ENCODE results near the gene EDEM1. TPM values are rescaled to one million over a fixed set of nuclear protein-coding genes. Genes with fewer than 3 reads are reported as not detected.

The EDEM1 gene
- total and polyA plus RNA-seq, 2 experiments from 2014 or later: 5.0 to 51.6 TPM

- H3K4me1 ChIP-seq (ENCODE audit: low read depth): no peaks in the 10 kb centered on the region
- H3K9me3 ChIP-seq (ENCODE audit: low read depth): no peaks in the 10 kb centered on the region
- no peak for DNase-seq (ENCODE audit: low read depth in 1 of 2, low spot score in 1 of 2)
- no peak overlapping the region for H3K27ac ChIP-seq
- no peaks in the 10 kb centered on the region for H3K27me3 ChIP-seq
- TF ChIP-seq, protein P1, sequence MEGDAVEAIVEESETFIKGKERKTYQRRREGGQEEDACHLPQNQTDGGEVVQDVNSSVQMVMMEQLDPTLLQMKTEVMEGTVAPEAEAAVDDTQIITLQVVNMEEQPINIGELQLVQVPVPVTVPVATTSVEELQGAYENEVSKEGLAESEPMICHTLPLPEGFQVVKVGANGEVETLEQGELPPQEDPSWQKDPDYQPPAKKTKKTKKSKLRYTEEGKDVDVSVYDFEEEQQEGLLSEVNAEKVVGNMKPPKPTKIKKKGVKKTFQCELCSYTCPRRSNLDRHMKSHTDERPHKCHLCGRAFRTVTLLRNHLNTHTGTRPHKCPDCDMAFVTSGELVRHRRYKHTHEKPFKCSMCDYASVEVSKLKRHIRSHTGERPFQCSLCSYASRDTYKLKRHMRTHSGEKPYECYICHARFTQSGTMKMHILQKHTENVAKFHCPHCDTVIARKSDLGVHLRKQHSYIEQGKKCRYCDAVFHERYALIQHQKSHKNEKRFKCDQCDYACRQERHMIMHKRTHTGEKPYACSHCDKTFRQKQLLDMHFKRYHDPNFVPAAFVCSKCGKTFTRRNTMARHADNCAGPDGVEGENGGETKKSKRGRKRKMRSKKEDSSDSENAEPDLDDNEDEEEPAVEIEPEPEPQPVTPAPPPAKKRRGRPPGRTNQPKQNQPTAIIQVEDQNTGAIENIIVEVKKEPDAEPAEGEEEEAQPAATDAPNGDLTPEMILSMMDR (IDR thresholded peaks at IDR 0.05; ENCODE audit: low read depth, low read length): no peak
- no peak overlapping the region for H3K4me3 ChIP-seq
- H3K36me3 ChIP-seq: peaks cover 20% of the 10 kb centered on the region
Observed at GRCh38 chr3:5198313-5198677, 10.8 kb downstream of the EDEM1 start.

- Histone ChIP-seq H3K9me3 (ENCODE audit: low read depth) (no peaks in the 10 kb centered on the region), H3K27ac (no peak overlapping the region), H3K4me3 (no peak overlapping the region), H3K27me3 (no peaks in the 10 kb centered on the region), H3K36me3 (peaks cover 27% of the 10 kb centered on the region), H3K4me1 (ENCODE audit: low read depth) (no peaks in the 10 kb centered on the region)
- DNase-seq (ENCODE audit: low read depth in 1 of 2, low spot score in 1 of 2): no peak
- TF ChIP-seq, protein P1 (IDR thresholded peaks at IDR 0.05; ENCODE audit: low read depth, low read length): no peak
Observed at GRCh38 chr3:5198986-5199731, 11.7 kb downstream of the EDEM1 start.

DNA sequence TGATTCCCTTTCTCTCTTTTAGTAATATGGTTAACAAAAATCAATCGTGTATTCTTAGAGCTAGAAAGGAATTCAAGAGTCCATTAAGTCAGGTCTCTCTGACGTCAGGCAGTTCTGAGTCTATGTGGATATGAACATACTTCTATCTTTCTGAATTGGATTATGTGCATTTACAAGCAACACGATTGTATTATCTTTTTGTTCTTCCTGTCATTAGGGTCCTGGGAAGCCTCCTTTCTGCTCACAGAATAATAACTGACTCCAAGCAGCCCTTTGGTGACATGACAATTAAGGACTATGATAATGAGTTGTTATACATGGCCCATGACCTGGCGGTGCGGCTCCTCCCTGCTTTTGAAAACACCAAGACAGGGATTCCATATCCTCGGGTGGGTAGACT is 14.0 kb downstream of the EDEM1 start:
- no peak for DNase-seq (ENCODE audit: low read depth in 1 of 2, low spot score in 1 of 2)
- no peak overlapping the region for H3K4me3 ChIP-seq
- H3K27me3 ChIP-seq: no peaks in the 10 kb centered on the region
- peaks cover 5% of the 10 kb centered on the region for H3K4me1 ChIP-seq (ENCODE audit: low read depth)
- TF ChIP-seq, protein P1 (IDR thresholded peaks at IDR 0.05; ENCODE audit: low read depth, low read length): no peak
- H3K27ac ChIP-seq: no peak overlapping the region
- H3K9me3 ChIP-seq (ENCODE audit: low read depth): no peaks in the 10 kb centered on the region
- peaks cover 31% of the 10 kb centered on the region for H3K36me3 ChIP-seq

- Histone ChIP-seq H3K27ac (no peak overlapping the region), H3K4me1 (ENCODE audit: low read depth) (peaks cover 5% of the 10 kb centered on the region), H3K36me3 (peaks cover 36% of the 10 kb centered on the region), H3K9me3 (ENCODE audit: low read depth) (no peaks in the 10 kb centered on the region), H3K4me3 (no peak overlapping the region), H3K27me3 (no peaks in the 10 kb centered on the region)
- peak in 1 of 2 donors; percentile 35 for DNase-seq (ENCODE audit: low read depth in 1 of 2, low spot score in 1 of 2)
- TF ChIP-seq, protein P1 (IDR thresholded peaks at IDR 0.05; ENCODE audit: low read depth, low read length): no peak
Observed at GRCh38 chr3:5202222-5202621, 14.7 kb downstream of the EDEM1 start.

GRCh38 chr3:5205165-5205941 is 17.8 kb downstream of the EDEM1 start:
- Histone ChIP-seq H3K36me3 (peaks cover 55% of the 10 kb centered on the region), H3K27me3 (no peaks in the 10 kb centered on the region), H3K9me3 (ENCODE audit: low read depth) (no peaks in the 10 kb centered on the region), H3K4me1 (ENCODE audit: low read depth) (peaks cover 5% of the 10 kb centered on the region), H3K4me3 (no peak overlapping the region), H3K27ac (peak overlapping the region; percentile 83)
- no peak for DNase-seq (ENCODE audit: low read depth in 1 of 2, low spot score in 1 of 2)
- TF ChIP-seq, protein P1 (IDR thresholded peaks at IDR 0.05; ENCODE audit: low read depth, low read length): no peak
